T-helper 2 cell (primary cell): ENCODE measurements around the gene RHOT2.

Experiments
- DNase-seq, 5 experiments: peaks; one replicate each; pipeline versions ENCODE4 v3.0.0 to v3.0.0-alpha.2; 2012 to 2022

Gene RHOT2

DNA sequence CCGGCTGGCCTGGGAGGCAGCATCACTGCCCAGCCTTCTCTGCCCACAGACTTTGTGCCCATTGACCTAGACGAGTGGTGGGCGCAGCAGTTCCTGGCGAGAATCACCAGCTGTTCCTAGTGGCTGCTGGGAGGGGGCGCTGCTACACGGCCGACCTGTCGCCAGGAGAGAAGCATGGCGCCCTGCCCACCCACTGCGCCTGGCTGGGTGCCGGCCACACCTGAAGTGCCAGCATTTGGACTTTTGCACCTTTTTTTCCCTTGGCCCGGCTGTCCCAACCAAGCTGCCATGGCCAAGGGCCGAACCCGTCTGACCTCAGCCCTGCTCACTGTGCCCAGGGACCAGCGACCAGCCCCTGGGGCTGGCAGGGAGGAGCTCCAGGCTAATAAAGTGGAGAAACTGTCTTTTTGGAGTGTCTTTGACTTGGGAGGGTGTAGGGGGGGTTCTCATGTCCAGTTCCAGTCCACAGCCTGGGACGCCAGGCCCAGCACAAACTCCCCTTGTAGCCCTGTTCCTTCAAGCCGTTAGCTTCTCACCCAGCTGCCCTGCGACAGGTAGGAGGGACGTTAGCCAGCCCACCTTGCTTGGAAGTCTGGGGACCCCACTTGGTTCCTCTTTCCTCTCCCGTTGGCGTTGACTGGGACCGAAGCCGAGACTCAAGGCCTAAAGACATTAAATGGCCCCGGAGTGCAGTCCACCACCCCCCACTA, 19.7 kb upstream of the RHOT2 start:
- DNase-seq: peak in 2 of 5 experiments; percentile 31 to 56

DNA sequence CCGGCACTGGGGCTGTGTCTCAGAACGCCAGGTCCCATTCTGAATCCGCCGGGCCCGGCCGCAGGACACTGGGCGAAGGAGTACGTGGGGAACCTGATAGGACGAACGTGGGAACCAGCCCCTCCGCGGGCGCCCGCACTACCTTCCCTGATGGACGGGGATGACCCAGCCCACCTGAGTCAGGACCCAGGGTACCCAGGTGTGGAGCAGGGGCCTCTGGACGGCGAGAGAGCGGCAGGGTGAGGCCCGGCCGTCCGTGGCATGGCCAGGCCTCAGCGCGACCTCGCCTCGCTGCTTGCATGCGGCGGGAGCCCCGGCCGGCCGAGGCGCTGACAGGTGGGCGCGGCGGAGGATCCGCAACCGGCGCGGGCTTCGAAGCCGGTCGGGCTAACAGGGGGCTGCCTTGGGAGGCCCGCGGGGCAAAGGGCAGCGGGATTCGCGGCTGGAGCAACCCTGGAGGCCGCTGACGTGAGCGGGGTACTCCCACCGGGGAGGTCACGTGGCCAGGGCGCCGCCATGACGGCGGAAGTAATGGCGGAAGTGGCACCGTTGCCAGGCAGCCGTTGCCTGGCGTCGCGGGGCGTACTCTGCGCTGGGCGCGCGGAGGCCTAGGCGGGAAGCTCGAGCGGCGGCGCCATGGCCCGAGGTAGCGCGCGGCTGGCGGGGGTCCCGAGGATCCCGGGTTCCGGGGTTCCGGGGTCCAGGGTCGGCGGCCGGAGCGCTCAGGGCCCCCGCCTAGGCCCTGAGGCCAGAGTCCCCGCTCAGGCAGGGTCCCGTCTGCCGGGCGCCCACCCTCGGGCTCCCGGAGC, 18.9 kb upstream of the RHOT2 start, which contains the start of gene WDR90:
Gene WDR90 (plus strand): TSS at position 585 of the 809 bp plus-strand sequence. CDS start 52 bp downstream, at position 637.
- DNase-seq: peak; percentile 83 to 94 (median 86)

DNA sequence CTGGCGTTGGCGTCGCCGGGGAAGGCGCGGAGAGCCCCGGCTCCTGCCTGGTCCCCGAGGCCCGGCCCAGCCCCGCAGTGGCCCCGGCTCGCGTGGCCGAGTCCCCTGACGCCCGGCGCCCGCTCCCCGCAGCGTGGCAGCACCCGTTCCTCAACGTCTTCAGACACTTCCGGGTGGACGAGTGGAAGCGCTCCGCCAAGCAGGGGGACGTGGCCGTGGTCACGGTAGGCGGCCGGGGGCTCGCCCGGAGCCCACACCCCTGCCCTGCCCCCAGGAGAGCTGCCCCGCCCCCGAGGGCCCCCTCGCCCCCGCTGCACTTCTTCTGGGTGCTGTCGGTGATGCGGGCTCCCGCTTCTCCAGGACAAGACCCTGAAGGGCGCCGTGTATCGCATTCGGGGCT, 18.3 kb upstream of the RHOT2 start:
- peak in 1 of 5 experiments; percentile 22 for DNase-seq

DNA sequence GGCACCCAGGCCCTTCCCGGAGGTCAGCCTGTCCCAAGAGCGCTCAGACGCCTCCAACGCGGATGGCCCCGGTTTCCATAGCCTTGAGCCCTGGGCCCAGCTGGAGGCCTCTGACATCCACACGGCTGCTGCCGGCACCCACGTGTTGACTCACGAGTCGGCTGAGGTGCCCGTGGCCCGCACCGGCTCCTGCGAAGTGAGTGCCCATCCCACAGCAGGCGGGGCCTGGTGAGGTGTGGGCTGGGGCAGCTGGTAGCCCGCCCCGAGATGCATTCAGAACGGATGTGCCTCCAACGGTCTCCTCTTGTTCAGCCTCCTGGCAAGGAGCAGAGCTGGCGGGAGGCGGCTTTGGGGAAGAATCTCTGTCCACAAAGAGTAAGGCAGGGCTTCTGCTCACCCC, 16.1 kb upstream of the RHOT2 start:
- DNase-seq: no peak

DNA sequence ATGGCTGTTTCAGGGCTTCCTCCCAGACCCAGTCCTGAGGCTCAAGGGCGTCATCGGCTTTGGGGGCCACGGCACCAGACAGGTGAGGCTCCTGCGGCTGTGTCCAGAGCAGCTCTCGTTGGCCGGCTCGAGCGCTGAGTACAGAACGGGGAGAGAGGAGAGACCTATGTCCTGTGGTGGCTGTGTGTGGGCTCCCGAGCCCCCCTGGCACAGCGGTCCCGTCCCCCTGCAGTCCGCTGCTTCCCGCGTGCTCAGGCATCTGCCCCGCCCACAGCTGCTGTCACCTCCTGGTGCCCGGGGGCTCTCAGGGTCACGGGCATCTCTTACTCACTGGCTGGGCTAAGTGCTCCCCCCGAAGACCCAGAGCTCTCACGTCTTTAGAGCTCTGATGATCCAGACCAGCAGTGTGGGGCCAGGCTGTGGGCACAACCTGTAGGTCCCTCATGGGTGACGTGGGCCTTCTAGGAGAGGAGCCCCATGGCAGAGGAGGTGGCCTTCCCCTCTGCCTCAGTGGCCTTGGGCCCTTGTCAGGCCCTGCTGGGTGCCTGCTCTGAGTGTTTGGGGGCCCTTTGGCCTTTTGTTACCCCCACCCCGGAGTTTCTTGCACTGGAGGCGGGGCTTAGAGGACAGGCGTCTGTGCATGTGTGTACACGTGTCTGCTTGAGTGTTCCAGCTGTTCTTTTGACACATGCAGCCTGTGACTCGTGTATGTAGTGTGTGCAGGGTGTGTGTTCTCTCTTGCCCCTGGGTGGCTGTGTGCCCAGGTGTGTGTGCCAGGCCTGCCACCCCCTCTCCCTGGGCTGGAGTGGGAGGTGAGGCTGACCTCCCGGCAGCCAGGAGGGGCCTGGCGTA, 15.3 kb upstream of the RHOT2 start:
- DNase-seq: no peak

DNA sequence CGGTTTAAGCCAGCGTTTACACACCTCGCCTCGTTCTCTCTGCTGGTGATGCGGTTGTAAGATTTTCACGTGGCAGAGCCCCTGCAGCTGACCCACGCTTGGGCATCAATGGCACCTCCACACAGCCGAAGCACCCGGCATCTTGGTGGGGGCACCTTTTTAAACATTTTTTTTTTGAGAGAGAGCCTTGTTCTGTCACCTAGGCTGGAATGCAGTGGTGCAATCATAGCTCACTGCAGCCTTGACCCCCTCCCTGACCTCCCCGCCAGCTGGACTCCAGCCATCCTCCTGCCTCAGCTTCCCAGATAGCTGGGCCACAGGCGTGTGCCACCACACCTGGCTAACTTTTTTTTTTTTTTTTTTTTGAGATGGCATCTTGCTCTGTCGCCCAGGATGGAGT, 13.9 kb upstream of the RHOT2 start:
- DNase-seq: no peak

DNA sequence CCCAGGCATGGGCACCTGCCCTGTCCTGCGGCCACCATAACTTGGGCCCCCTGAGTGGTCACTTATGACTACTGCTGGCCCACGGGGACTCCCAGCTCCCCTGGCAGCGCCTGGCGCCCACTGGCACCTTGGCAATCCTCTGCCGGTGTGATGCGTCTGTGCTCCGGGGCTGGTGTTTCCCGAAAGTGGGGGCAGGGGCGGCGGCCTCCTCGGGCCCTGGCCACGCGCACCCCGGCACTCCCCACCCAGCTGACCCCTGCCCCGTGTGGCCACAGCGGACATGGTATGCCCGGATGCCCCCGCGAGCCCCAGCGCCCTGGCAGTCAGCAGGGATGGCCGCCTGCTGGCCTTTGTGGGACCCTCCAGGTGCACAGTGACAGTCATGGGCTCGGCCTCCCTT, 10.4 kb upstream of the RHOT2 start:
- no peak for DNase-seq

DNA sequence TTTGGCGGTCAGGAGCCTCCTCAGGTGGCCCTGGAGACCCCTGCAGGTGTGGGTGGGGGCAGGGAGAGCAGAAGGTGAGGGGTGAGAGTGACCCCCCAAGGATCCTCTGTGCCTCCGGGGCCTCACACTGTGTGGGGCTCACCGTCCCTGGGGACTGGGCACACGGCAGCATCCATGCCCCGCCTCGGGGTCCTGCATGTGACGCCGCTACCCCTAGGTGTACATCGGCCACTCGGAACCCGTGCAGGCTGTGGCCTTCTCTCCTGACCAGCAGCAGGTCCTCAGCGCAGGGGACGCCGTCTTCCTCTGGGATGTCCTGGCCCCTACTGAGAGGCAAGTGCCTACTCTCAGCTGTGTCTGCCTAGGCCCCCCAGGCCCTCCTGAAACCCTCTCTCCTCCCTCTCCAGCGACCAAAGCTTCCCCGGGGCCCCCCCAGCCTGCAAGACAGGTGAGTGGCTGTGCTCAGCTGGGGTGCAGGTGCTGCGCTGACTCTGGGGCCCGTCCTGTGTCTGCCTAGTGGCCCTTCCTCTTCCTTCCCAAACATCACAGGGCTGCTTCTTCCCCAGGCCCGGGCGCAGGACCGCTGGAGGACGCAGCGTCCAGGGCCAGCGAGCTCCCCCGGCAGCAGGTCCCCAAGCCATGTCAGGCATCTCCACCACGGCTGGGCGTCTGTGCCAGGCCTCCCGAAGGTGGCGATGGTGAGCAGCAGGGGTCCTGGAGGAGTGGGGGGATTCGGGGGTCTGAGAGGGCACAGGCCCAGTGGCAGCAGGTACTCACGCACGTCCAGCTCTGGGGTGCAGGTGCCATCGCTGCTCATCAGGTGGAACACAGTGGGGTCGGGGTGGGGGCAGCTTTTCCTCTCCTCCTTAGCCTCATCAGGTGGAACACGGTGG, 9.0 kb upstream of the RHOT2 start:
- no peak for DNase-seq

DNA sequence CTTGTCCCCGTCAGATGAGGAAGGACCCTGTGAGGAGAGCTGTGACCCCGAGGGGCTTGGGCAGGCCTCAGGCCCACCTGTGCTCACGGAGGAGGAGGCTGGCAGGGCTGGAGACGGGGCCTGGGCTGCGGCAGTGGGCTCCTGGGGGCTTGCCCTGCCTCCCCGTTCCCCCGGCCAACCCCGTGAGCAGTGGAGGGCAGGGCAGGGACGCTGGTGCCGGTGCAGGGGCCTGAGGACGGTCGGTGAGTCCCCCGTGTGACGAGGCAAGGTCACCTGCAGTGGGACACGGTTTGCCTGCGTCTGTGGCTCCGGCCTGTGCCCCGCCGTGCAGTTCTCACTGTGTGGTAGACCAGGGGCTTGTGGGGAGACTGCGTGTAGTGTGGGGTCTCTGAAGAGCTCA, 8.3 kb upstream of the RHOT2 start:
- no peak for DNase-seq

DNA sequence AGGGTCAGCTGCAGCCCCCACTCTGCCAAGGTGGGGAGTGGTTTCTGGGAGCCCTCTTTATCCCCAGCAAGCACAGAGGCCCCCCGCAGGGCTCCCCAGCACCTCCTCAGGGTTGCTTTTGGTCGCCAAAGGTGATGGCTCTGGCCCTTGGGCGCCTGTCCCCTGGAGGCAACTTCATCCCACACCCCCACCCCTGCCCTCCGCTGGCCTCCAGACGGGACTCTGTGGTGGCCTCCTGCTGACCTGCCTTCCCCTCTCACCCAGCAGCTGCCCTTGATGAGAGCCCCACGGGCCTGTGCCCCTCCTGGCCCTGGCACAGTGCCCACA, 7.8 kb upstream of the RHOT2 start:
- no peak for DNase-seq

DNA sequence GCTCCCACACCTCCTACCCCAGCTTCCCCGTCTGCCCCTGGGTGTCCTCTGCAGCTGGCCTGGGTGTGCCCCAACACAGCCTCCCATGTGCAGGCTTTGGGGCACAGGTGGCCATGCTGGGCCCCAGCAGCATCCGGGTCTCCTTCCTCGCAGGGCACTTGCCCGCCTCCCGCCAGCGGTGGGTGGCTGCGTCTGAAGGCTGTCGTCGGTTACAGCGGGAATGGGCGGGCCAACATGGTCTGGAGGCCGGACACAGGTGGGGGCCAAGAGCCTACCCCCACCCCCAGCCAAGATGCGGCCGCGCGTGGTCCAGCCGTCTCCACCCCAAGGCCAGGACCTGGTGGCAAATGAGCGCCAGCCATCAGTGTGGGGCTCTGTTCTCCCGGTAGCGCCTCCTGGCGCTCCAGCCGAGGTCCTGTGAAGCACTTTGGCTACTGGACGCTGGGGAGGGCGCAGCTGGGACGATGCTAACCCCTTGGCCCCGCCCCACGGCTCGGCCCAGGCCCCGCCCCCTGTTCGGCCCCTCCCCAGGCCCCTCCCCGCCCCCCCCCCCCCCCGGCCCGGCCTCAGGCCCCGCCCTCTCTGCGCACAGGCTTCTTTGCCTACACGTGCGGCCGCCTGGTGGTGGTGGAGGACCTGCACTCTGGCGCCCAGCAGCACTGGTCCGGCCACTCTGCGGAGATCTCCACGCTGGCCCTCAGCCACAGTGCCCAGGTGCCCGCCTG, 7.3 kb upstream of the RHOT2 start:
- peak in 4 of 5 experiments; percentile 49 to 70 (median 57) for DNase-seq

DNA sequence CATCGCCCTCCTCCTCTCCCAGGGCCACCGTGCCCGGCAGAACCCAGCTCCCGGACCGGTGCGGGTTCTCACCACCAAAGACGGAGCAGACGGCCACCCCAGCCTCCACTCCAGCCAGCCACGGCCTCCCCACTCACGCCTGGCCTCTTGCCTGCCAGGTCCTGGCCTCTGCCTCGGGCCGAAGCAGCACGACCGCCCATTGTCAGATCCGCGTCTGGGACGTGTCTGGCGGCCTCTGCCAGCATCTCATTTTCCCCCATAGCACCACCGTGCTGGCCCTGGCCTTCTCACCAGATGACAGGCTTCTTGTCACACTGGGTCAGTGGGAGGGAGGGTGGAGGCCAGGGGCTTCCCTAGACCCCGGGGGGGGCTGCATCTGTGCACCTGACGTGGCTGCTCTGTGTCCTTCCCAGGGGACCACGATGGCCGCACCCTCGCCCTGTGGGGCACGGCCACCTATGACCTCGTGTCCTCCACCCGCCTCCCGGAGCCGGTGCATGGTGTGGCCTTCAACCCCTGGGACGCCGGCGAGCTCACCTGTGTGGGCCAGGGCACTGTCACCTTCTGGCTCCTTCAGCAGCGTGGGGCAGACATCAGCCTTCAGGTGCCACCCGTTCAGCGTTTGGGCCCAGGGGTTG, 6.6 kb upstream of the RHOT2 start:
- DNase-seq: no peak

DNA sequence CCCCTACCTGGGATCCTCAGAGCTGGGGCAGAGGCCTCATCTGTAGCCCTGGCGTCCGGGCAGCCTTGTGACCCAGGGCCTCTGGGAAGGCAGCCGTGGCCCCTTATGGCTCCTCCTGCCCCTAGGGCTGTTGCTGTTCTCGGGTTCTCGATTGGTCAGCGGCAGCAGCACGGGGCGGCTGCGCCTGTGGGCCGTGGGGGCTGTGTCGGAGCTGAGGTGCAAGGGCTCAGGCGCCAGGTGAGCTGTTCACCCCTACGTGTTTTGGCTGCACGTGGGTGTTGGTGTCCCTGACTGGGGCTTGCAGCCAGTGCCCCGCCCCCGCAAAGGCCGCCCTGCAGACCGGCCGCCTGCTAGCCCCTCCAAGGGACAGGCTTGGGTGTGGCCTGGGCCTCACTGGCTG, 5.8 kb upstream of the RHOT2 start:
- DNase-seq: no peak

DNA sequence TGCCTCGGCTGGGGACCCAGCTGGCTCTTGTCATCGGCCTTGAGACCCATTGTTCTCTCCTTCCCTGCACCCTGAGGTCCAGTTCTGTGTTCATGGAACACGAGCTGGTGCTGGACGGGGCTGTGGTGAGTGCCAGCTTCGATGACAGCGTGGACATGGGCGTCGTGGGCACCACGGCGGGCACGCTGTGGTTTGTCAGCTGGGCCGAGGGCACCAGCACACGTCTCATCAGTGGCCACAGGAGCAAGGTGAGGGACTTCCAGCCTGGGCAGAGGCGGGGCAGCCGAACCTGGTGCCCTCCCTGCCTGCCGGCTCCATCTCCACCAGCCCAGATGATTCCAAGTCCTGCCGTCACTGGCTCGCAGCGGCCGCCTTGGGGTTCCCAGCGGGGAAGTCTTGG, 5.3 kb upstream of the RHOT2 start:
- DNase-seq: no peak

DNA sequence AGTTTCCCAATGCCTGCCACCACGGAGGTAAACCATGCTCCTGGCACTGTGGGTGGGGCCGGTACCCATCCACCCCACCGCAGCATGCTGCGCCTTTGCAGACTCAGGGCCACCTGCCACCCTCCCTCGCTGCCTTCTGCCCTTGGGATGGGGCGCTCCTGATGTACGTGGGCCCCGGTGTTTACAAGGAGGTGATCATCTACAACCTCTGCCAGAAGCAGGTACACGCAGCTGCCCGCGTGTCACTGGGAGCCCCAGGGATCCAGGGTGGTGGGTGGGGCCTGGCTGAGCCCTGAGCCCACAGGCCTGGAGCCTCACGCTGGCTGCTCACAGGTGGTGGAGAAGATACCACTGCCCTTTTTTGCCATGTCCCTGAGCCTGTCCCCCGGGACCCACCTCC, 1.4 kb upstream of the RHOT2 start:
- DNase-seq: no peak

DNA sequence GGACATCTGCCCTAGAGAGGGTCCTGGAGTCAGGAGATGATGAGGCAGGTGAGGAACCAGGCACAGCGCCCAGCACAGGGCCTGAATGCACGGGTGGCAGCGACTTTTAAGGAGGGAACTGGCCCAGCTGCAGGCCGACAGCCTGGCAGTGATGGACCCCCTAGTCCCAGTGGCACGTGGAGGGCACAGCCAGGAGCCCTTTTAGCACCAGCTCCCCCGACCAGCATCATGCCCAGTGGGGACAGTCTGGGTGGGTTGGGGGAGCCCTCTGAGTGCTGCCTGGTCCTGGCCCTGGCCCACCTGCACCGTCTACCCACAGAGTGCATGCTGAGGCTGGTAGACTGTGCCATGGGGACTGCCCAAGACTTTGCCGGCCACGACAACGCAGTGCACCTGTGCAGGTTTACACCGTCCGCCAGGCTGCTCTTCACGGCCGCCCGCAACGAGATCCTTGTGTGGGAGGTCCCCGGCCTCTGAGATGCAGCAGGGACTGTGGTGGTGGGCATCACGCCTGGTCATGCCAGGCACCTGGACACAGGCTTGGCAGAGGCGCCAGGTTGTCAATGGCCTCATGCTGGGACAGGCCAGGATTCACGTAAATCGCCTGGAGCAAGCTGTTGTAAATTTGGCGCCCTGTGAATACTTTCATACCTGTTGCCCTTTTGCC, 686 bp upstream of the RHOT2 start:
- DNase-seq: no peak

DNA sequence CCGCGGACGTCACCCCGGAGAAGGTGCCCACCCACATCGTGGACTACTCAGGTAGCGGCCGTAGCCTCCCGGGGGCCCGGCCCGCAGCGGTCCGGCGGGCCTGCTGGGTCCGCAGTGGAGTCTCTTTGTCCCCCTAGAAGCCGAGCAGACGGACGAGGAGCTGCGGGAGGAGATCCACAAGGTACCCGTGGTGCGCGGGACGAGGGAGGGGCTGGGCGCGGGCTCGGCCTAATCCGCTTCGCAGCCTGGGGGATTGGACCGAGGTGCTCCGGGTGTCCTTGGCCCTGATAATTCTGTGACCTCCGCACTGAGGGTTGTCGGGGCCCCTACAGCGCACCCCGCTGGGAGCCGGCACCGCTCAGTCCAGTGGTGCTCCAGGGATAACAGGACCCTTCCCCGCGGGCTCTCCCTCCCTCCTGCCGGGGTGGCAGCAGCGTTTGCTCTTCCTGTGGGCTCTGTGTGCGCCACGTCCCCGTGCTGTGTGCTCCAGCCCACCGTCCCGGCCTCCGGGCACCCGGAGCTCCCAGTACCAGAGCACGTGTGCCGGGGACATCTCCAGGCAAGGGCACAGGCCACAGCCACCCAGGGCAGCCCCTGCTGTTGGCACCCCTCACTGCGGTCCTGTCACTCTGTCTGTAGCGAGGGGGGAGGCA, 713 bp downstream of the RHOT2 start:
- no peak for DNase-seq

DNA sequence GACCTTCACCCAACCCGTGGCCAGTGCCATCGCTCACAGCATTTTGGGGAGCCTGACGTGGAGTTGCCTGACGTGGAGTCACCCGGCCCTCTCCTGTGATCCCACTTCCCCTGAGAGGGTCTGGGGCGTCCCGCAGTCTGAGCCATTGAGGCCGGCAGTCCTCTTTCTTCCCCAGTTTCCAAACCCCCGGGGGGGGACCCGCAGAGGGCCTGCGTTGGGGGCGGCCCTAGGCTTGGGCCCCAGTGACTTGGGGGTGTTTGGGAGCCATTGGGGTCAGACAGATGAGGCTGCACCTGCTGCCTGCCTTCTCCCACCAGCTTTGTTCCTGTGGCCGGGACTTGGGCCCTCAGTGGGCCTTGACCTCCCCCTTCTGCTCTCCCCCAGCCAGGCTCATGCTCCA, 1.7 kb downstream of the RHOT2 start:
- DNase-seq: no peak

DNA sequence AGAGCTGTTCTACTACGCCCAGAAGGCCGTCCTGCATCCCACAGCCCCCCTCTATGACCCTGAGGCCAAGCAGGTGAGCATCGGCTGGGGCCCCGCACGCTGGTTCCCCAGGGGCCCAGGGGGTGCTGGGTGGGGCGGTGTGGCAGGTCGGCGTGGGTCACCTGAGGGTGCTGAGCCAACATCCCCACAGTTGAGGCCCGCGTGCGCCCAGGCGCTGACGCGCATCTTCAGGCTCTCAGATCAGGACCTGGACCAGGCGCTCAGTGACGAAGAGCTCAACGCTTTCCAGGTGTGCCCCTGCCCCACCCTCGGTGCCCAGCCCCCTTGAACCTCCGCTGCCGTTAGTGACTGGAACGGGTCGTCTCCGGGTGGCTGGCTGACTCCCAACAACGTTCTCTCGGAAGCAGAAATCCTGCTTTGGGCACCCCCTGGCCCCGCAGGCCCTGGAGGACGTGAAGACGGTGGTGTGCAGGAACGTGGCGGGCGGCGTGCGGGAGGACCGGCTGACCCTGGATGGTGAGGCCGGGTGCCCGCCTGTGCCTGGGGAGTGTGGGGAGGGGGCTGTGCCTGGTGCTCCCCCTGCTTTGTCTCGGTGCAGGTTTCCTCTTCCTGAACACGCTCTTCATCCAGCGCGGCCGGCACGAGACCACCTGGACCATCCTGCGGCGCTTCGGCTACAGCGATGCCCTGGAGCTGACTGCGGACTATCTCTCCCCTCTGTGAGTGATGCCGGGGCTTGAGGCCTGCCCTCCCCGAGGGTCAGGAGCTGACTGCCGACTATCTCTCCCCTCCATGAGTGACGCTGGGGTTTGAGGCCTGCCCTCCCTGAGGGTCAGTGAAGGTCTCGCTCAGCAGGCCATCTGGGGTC, 2.8 kb downstream of the RHOT2 start:
- DNase-seq: no peak
